ENCODE results near the gene PACSIN2. TPM values are rescaled to one million over a fixed set of nuclear protein-coding genes. Genes with fewer than 3 reads are reported as not detected.

Gene PACSIN2
- total and polyA plus RNA-seq, 10 of the 15 experiments (the other 5 are each of a cell fraction or from before 2014, with no cell fraction given): 0.93 to 78.7 (median 46.8) TPM

- TF ChIP-seq BCLAF1 (IDR thresholded peaks at IDR 0.05) (no peak), E4F1 (IDR thresholded peaks at IDR 0.05; ENCODE audit: borderline replicate concordance, partially characterized antibody) (no peak), SMAD5 (IDR thresholded peaks at IDR 0.05; ENCODE audit: low read depth) (no peak)
Measured at GRCh38 chr22:42926104-42926503, 88.8 kb downstream of the PACSIN2 start (continued).

- Histone ChIP-seq H3K9me3 (replicated peaks; ENCODE audit: control insufficient read depth, insufficient read depth, low read length) (no peaks in the 10 kb centered on the region; the same call in 2 of the 3 replicates), H4K20me1 (ENCODE audit: control insufficient read depth, insufficient read depth) (no peaks in the 10 kb centered on the region), H3K9ac (ENCODE audit: control insufficient read depth, insufficient read depth, low read length) (0 out of 2 replicates have a peak overlapping the region, but pooled peaks have one; percentile 36), H3K4me1 (ENCODE audit: control insufficient read depth, insufficient read depth, low read length) (peaks cover 47% of the 10 kb centered on the region), H3K4me3 (no peak overlapping the region), H3K27me3 (replicated peaks in 1 of 2; ENCODE audit: control insufficient read depth in 2 of 2, insufficient read depth in 2 of 2, low read length in 1 of 2) (no peaks in the 10 kb centered on the region), H3K79me2 (ENCODE audit: control insufficient read depth, insufficient read depth, low read length) (peaks cover 78% of the 10 kb centered on the region), H2AFZ (ENCODE audit: control insufficient read depth, low read depth, low read length) (no peak overlapping the region), H3K36me3 (ENCODE audit: control insufficient read depth in 2 of 2, insufficient read depth in 2 of 2, low read length in 1 of 2) (0 out of 4 replicates have a peak, but pooled peaks cover 0 to 5% of the 10 kb centered on the region in 2 experiments), H3K4me2 (ENCODE audit: control insufficient read depth, insufficient read depth) (0 out of 2 replicates have a peak overlapping the region, but pooled peaks have one; percentile 43), H3K27ac (ENCODE audit: control insufficient read depth, insufficient read depth) (peak overlapping the region; percentile 54)
- ChIA-PET POLR2A (interaction anchor here (0.6 to 1.2 kb wide), 4 partner anchors 9 to 41 kb away, joined by 3 to 5 read pairs (median 3); no protein-coding TSS in a partner anchor), CTCF (interaction anchor here (0.6 to 2.4 kb wide), 8 partner anchors 11 to 276 kb away, joined by 3 to 9 read pairs (median 5); no protein-coding TSS in a partner anchor), SMC1A (ENCODE audit: uncharacterized antibody, unreplicated experiment) (interaction anchor here (0.6 to 3.0 kb wide), 6 partner anchors 21 to 58 kb away, joined by 3 to 15 read pairs (median 4); no protein-coding TSS in a partner anchor), RAD21 (ENCODE audit: unreplicated experiment) (interaction anchor here (0.6 to 3.0 kb wide), 4 partner anchors 31 to 108 kb away, joined by 3 to 16 read pairs (median 6); partner anchors contain the start of gene PACSIN2)
- no peak for DNase-seq (ENCODE audit: low read depth, low spot score)
- peak; percentile 43; the same call in 2 of the 3 replicates for ATAC-seq
- no TSS peak for BruUV-seq (replicated peaks)
- FAIRE-seq: no peak
- 62% methylated on average over 6 of the region's 6 CpGs for WGBS (ENCODE audit: insufficient coverage, insufficient replicate concordance, low lambda C conversion rate, missing lambda C conversion rate)
- in situ Hi-C loops (cut with MboI) (loop anchor here (10.0 kb wide), 1 partner anchor 1109 kb away; no protein-coding TSS in a partner anchor), intact Hi-C loops (cut with micrococcal nuclease; ENCODE audit: unreplicated experiment) (no loop called here)
- TF ChIP-seq SREBF1 (IDR thresholded peaks at IDR 0.05; ENCODE audit: low read length): no peak
- TF ChIP-seq BHLHE40 (IDR thresholded peaks at IDR 0.05; ENCODE audit: borderline replicate concordance in 1 of 2, low read depth in 2 of 2, low read length in 1 of 2): peak; percentile 53 to 76; a peak in 3 of 4 replicates
- TF ChIP-seq EP300 (IDR thresholded peaks at IDR 0.05; ENCODE audit: borderline replicate concordance in 1 of 2, control insufficient read depth in 1 of 2, low read depth in 2 of 2, low read length in 2 of 2): peak in 1 of 2 experiments; percentile 27; a peak in 1 of 4 replicates
- peak; percentile 57; the same call in 1 of the 2 replicates for TF ChIP-seq MTA2 (IDR thresholded peaks at IDR 0.05; ENCODE audit: low read depth)
- peak; percentile 40 for TF ChIP-seq MEF2B (IDR thresholded peaks at IDR 0.05; ENCODE audit: partially characterized antibody, poor library complexity, severe bottlenecking)
- TF ChIP-seq SRF (IDR thresholded peaks at IDR 0.05; ENCODE audit: low read depth in 2 of 2, low read length in 2 of 2): no peak
- TF ChIP-seq FOXM1 (IDR thresholded peaks at IDR 0.05; ENCODE audit: low read depth, low read length): no peak
- peak; percentile 64; the same call in 1 of the 2 replicates for TF ChIP-seq ZNF687 (IDR thresholded peaks at IDR 0.05)
Measured at GRCh38 chr22:42925598-42925997, 89.4 kb downstream of the PACSIN2 start.

Measured in GM12878 (cell line).